ENCODE results near the gene TMEM242.

Gene TMEM242

DNA sequence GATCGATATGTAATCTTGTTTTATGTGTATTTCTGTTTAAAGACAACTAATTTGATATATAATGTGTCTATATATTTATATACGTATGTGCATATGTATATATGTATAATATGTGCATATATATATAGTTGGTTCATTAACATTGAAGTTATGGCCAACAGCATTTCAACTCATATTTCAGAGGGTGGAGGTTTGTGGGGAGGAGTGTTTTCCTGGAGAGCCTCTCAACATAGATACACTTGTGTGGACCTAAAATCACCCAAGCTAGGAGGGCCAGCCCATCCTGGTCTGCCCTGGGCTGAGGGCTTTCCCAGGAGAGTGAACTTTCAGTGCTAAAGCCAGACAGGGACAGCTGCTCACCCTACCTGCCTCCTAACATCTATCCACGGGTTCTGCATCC, 68.8 kb downstream of the TMEM242 start:
- no peak overlapping the region for H3K9ac ChIP-seq (ENCODE audit: low read depth in 1 of 2, low read length in 2 of 2)
- no peaks in the 10 kb centered on the region for H3K36me3 ChIP-seq (ENCODE audit: control insufficient read depth in 2 of 2, insufficient read depth in 2 of 2, low read length in 2 of 2)
- H3K4me1 ChIP-seq (ENCODE audit: control insufficient read depth in 2 of 2, insufficient read depth in 2 of 2, low read length in 2 of 2) = peaks cover 0 to 8% of the 10 kb centered on the region in 2 donors
- no peaks in the 10 kb centered on the region for H3K27me3 ChIP-seq (ENCODE audit: control insufficient read depth in 2 of 2, insufficient read depth in 2 of 2, low read length in 2 of 2)
- no peak overlapping the region for H3K4me3 ChIP-seq (ENCODE audit: low read length in 2 of 2)
- no peak overlapping the region for H3K27ac ChIP-seq (ENCODE audit: low read depth in 2 of 2, low read length in 2 of 2)
- H3K9me3 ChIP-seq (ENCODE audit: control insufficient read depth in 2 of 2, low read length in 2 of 2) = no peaks in the 10 kb centered on the region

DNA sequence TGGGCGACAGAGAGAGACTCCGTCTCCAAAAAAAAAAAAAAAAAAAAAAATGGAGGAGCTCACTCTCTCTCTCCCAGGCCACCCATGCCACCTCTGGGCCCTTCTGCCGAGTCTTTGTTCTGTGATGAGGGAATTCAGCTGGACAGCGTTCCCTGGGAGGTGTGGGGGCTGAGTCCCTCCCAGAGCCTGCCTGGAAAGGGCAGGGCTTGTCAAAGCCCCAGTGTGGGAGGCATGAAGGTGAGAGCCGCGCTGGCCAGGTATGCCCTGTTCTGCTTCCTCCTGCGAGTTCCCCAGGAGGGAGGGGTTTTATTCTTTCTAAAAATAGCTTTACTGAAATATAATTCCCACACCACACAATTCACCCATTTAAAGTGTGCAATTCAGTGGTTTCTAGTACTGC, 69.6 kb downstream of the TMEM242 start:
- no peak overlapping the region for H3K27ac ChIP-seq (ENCODE audit: low read depth in 2 of 2, low read length in 2 of 2)
- peaks cover 0 to 8% of the 10 kb centered on the region in 2 donors for H3K4me1 ChIP-seq (ENCODE audit: control insufficient read depth in 2 of 2, insufficient read depth in 2 of 2, low read length in 2 of 2)

DNA sequence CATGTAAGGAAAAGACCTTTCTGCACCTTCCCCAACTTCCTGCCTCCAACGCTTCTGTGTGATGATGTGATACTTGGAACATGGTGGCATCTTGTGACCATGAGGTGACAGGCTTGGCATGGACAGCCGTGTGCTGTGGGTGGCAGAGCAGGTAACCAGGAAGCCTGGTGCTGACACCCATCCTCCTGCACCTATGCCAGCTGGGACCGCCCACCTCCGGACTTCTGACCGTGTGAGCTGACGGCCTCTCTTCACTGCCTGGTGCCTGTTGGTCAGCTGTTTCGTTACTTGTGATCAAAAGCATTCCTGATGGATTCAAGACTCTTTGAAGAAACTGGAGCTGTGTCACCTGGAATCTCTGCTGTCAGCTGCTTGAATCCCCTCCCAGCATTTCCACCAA, 70.3 kb downstream of the TMEM242 start:
- H3K9ac ChIP-seq (ENCODE audit: low read depth in 1 of 2, low read length in 2 of 2) = no peak overlapping the region

More for the DNA sequence above, 69.6 kb downstream of the TMEM242 start:
- Histone ChIP-seq H3K9ac (ENCODE audit: low read depth in 1 of 2, low read length in 2 of 2) (peak overlapping the region in 1 of 2 donors; percentile 20), H3K27me3 (ENCODE audit: control insufficient read depth in 2 of 2, insufficient read depth in 2 of 2, low read length in 2 of 2) (no peaks in the 10 kb centered on the region), H3K4me3 (ENCODE audit: low read length in 2 of 2) (no peak overlapping the region), H3K36me3 (ENCODE audit: control insufficient read depth in 2 of 2, insufficient read depth in 2 of 2, low read length in 2 of 2) (no peaks in the 10 kb centered on the region), H3K9me3 (ENCODE audit: control insufficient read depth in 2 of 2, low read length in 2 of 2) (no peaks in the 10 kb centered on the region)

DNA sequence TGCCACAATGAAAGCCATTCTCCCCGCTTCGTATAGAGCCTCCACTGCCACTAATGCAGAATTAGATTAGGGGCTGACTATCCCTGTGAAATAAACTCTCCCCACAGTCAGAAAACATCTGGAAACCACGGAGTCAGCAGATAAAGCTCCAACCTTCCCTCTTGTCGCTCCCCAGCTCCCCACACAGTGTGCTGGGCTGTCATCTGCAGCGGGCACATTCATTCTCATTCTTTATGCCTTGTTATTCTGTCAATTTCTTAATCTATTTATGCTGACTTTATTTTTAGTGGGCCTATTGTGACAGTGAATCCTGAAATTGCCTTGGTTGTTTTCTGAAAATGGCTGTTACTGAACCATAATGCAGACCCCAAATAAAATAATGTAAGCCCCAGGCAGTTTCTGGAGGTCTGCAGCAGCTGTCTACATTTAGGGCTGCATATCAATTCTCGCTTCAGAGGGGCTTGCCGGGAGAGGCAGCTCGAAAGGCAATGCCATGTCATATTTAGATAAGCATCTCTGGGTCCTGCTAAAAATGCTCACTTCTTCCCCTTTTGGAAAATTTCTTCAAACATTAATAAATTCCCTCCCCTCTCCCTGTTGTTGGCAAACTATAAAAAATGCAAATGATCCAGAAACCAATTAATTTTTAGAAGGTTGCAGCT, 71.6 kb downstream of the TMEM242 start:
- no peak overlapping the region for H3K27ac ChIP-seq (ENCODE audit: low read depth in 2 of 2, low read length in 2 of 2)
- H3K36me3 ChIP-seq (ENCODE audit: control insufficient read depth in 2 of 2, insufficient read depth in 2 of 2, low read length in 2 of 2) = no peaks in the 10 kb centered on the region
- no peaks in the 10 kb centered on the region for H3K27me3 ChIP-seq (ENCODE audit: control insufficient read depth in 2 of 2, insufficient read depth in 2 of 2, low read length in 2 of 2)
- no peak overlapping the region for H3K9ac ChIP-seq (ENCODE audit: low read depth in 1 of 2, low read length in 2 of 2)
- H3K4me3 ChIP-seq (ENCODE audit: low read length in 2 of 2) = no peak overlapping the region
- peaks cover 0 to 8% of the 10 kb centered on the region in 2 donors for H3K4me1 ChIP-seq (ENCODE audit: control insufficient read depth in 2 of 2, insufficient read depth in 2 of 2, low read length in 2 of 2)
- no peaks in the 10 kb centered on the region for H3K9me3 ChIP-seq (ENCODE audit: control insufficient read depth in 2 of 2, low read length in 2 of 2)

More for the DNA sequence above, 70.3 kb downstream of the TMEM242 start:
- Histone ChIP-seq H3K4me3 (ENCODE audit: low read length in 2 of 2) (no peak overlapping the region), H3K36me3 (ENCODE audit: control insufficient read depth in 2 of 2, insufficient read depth in 2 of 2, low read length in 2 of 2) (no peaks in the 10 kb centered on the region), H3K4me1 (ENCODE audit: control insufficient read depth in 2 of 2, insufficient read depth in 2 of 2, low read length in 2 of 2) (peaks cover 0 to 8% of the 10 kb centered on the region in 2 donors), H3K27ac (ENCODE audit: low read depth in 2 of 2, low read length in 2 of 2) (no peak overlapping the region), H3K27me3 (ENCODE audit: control insufficient read depth in 2 of 2, insufficient read depth in 2 of 2, low read length in 2 of 2) (no peaks in the 10 kb centered on the region), H3K9me3 (ENCODE audit: control insufficient read depth in 2 of 2, low read length in 2 of 2) (no peaks in the 10 kb centered on the region)

DNA sequence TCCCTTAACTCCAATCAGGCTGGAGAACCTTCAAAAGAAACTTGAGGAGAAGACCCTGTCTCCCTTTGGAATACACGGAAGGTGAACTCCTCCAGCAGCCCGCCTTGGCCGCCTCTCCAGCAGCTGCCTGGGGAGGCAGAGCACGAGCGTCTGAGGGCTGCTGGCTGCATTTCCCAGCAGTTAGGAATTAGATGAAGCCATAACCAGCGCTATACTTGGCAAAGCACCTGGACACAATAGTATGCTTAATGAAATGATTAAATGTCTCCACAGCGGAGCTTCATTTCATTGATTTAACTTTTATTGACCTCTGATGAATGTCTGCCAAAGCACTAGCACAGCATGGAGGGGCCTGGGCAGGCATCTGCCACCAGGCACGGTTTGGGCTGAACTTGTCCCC, 73.5 kb downstream of the TMEM242 start:
- Histone ChIP-seq H3K27me3 (ENCODE audit: control insufficient read depth in 2 of 2, insufficient read depth in 2 of 2, low read length in 2 of 2) (no peaks in the 10 kb centered on the region), H3K9ac (ENCODE audit: low read depth in 1 of 2, low read length in 2 of 2) (no peak overlapping the region), H3K4me3 (ENCODE audit: low read length in 2 of 2) (no peak overlapping the region), H3K4me1 (ENCODE audit: control insufficient read depth in 2 of 2, insufficient read depth in 2 of 2, low read length in 2 of 2) (peaks cover 0 to 8% of the 10 kb centered on the region in 2 donors), H3K27ac (ENCODE audit: low read depth in 2 of 2, low read length in 2 of 2) (no peak overlapping the region), H3K36me3 (ENCODE audit: control insufficient read depth in 2 of 2, insufficient read depth in 2 of 2, low read length in 2 of 2) (no peaks in the 10 kb centered on the region), H3K9me3 (ENCODE audit: control insufficient read depth in 2 of 2, low read length in 2 of 2) (no peaks in the 10 kb centered on the region)

DNA sequence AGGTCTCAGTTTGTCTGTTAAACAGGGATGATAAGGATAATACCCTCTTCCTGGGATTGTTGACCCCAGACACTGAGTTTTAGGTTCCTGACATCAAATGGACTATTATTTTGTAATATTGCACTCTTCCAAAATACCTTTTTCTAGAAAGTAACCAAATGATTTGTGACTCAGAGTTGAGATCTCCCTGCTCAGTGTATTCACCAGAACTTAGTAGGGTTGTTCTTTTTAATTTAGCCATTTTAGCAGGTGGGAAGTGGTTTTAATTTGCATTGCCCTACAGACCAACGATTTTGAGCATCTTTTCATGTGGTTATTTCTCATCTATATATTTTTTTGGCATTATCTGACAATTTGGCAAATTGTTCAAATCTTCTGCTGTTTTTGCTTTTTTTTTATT, 75.1 kb downstream of the TMEM242 start:
- Histone ChIP-seq H3K4me3 (ENCODE audit: low read length in 2 of 2) (no peak overlapping the region), H3K9me3 (ENCODE audit: control insufficient read depth in 2 of 2, low read length in 2 of 2) (no peaks in the 10 kb centered on the region), H3K4me1 (ENCODE audit: control insufficient read depth in 2 of 2, insufficient read depth in 2 of 2, low read length in 2 of 2) (peaks cover 0 to 3% of the 10 kb centered on the region in 2 donors), H3K9ac (ENCODE audit: low read depth in 1 of 2, low read length in 2 of 2) (no peak overlapping the region), H3K27me3 (ENCODE audit: control insufficient read depth in 2 of 2, insufficient read depth in 2 of 2, low read length in 2 of 2) (no peaks in the 10 kb centered on the region), H3K36me3 (ENCODE audit: control insufficient read depth in 2 of 2, insufficient read depth in 2 of 2, low read length in 2 of 2) (no peaks in the 10 kb centered on the region), H3K27ac (ENCODE audit: low read depth in 2 of 2, low read length in 2 of 2) (no peak overlapping the region)

DNA sequence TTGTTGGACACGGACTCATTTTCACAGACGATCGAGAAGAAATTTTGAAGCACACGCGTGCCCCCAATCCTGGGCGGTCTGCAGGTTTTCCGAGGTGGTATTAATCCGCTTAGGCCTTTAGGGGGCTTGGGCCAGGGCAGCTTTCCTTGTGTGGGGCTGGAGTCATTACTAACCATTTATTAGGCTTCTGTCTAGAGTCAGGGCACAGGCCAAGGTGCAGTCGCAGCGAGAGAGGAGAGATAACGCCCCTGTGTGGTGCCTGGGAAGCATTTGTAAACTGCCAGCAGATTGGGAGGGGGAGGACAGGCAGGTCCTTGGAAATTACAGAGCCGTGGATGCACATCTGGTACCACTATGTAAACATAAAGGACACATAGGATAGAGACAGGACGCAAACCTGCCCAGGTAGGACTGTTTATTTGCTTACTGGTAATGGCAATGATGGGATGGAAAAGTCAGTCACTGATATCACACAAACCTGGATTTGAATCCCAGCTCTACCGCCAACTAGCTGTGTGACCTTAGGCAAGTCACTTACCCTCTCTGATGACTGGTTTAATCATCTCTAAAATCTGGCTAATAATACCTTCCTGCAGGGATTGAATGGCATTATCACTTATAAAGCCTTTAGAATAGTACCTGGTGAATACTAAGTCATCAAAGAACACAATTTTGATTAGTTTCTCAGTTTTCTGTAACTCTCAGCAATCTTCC, 76.4 kb downstream of the TMEM242 start:
- H3K27me3 ChIP-seq (ENCODE audit: control insufficient read depth in 2 of 2, insufficient read depth in 2 of 2, low read length in 2 of 2) = no peaks in the 10 kb centered on the region
- H3K9ac ChIP-seq (ENCODE audit: low read depth in 1 of 2, low read length in 2 of 2) = no peak overlapping the region
- H3K4me1 ChIP-seq (ENCODE audit: control insufficient read depth in 2 of 2, insufficient read depth in 2 of 2, low read length in 2 of 2) = peaks cover 4 to 10% of the 10 kb centered on the region in 2 donors
- no peak overlapping the region for H3K4me3 ChIP-seq (ENCODE audit: low read length in 2 of 2)
- H3K27ac ChIP-seq (ENCODE audit: low read depth in 2 of 2, low read length in 2 of 2) = no peak overlapping the region
- no peaks in the 10 kb centered on the region for H3K36me3 ChIP-seq (ENCODE audit: control insufficient read depth in 2 of 2, insufficient read depth in 2 of 2, low read length in 2 of 2)
- no peaks in the 10 kb centered on the region for H3K9me3 ChIP-seq (ENCODE audit: control insufficient read depth in 2 of 2, low read length in 2 of 2)

DNA sequence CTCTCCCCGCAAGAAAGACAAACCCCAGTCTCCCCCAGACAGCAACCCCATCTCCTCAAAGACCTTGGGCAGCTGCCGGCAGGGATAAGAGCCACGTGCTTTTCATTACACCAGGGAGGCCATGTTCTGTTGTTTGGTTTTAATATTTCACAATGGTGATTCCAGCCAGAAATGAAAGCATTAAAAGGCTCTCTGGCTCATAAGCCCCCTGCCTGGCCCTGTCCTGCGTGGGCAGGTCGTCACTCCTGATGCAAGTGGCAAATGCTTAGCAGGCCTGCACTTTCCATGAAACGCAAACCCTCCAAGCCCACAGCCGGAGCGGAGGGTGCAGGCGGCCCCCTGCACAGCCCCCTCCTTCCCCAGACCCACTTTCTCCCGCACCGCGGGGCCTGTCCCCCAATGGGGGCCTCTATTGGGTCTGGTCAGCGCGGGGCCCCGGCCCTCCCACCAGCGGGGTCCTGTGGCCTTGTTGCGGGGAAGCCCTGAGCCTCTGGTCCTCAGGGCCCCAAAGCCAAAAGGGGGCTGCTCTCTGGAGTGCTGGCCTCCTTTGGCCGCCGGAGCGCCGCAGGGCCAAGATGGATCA, 77.2 kb downstream of the TMEM242 start:
- H3K36me3 ChIP-seq (ENCODE audit: control insufficient read depth in 2 of 2, insufficient read depth in 2 of 2, low read length in 2 of 2) = no peaks in the 10 kb centered on the region
- H3K9ac ChIP-seq (ENCODE audit: low read depth in 1 of 2, low read length in 2 of 2) = no peak overlapping the region
- no peaks in the 10 kb centered on the region for H3K9me3 ChIP-seq (ENCODE audit: control insufficient read depth in 2 of 2, low read length in 2 of 2)
- no peak overlapping the region for H3K4me3 ChIP-seq (ENCODE audit: low read length in 2 of 2)
- H3K4me1 ChIP-seq (ENCODE audit: control insufficient read depth in 2 of 2, insufficient read depth in 2 of 2, low read length in 2 of 2) = peaks cover 9 to 18% of the 10 kb centered on the region in 2 donors
- H3K27ac ChIP-seq (ENCODE audit: low read depth in 2 of 2, low read length in 2 of 2) = no peak overlapping the region
- no peaks in the 10 kb centered on the region for H3K27me3 ChIP-seq (ENCODE audit: control insufficient read depth in 2 of 2, insufficient read depth in 2 of 2, low read length in 2 of 2)

DNA sequence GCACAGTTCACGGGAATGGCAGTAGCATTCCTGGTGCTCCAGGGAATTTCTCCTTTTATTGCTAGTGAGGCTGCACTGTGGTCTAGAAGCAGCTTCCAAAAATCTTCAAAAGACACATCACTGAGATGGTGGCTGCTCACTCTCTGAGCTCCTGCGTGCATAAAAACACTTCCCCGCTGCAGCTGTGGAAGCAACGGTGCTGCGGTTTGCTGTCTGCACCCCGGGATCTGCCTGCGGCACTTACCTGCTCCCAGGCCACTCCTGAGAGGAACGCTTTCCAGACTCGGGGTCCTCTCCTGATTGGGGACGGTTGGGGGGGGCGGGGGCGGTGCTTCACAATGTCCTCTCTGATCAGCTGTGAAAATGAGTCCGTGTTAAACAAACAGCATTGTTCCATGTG, 77.9 kb downstream of the TMEM242 start:
- peaks cover 16 to 25% of the 10 kb centered on the region in 2 donors for H3K4me1 ChIP-seq (ENCODE audit: control insufficient read depth in 2 of 2, insufficient read depth in 2 of 2, low read length in 2 of 2)
- H3K27ac ChIP-seq (ENCODE audit: low read depth in 2 of 2, low read length in 2 of 2) = no peak overlapping the region
- H3K36me3 ChIP-seq (ENCODE audit: control insufficient read depth in 2 of 2, insufficient read depth in 2 of 2, low read length in 2 of 2) = no peaks in the 10 kb centered on the region

DNA sequence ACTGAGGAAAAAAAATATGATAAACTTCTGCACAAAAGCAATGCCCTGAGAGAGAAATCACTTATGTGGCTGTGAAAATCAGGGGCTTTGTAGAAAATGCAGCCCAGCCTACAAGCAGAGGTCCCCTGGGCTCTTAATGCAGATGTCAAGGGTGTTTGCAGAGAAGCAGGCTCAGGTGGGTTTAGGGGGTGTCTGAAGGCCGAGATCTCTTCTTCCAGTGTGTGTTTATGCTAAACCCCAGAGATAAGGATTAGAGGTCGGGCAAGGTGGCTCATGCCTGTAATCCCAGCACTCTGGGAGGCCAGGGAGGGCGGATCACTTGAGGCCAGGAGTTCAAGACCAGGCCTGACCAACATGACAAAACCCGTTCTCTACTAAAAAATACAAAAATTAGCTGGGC, 78.5 kb downstream of the TMEM242 start:
- Histone ChIP-seq H3K4me3 (ENCODE audit: low read length in 2 of 2) (no peak overlapping the region), H3K36me3 (ENCODE audit: control insufficient read depth in 2 of 2, insufficient read depth in 2 of 2, low read length in 2 of 2) (no peaks in the 10 kb centered on the region), H3K27me3 (ENCODE audit: control insufficient read depth in 2 of 2, insufficient read depth in 2 of 2, low read length in 2 of 2) (no peaks in the 10 kb centered on the region), H3K9ac (ENCODE audit: low read depth in 1 of 2, low read length in 2 of 2) (no peak overlapping the region), H3K27ac (ENCODE audit: low read depth in 2 of 2, low read length in 2 of 2) (no peak overlapping the region), H3K4me1 (ENCODE audit: control insufficient read depth in 2 of 2, insufficient read depth in 2 of 2, low read length in 2 of 2) (peaks cover 22 to 30% of the 10 kb centered on the region in 2 donors), H3K9me3 (ENCODE audit: control insufficient read depth in 2 of 2, low read length in 2 of 2) (no peaks in the 10 kb centered on the region)

More for the DNA sequence above, 77.9 kb downstream of the TMEM242 start:
- Histone ChIP-seq H3K9ac (ENCODE audit: low read depth in 1 of 2, low read length in 2 of 2) (no peak overlapping the region), H3K9me3 (ENCODE audit: control insufficient read depth in 2 of 2, low read length in 2 of 2) (no peaks in the 10 kb centered on the region), H3K4me3 (ENCODE audit: low read length in 2 of 2) (no peak overlapping the region), H3K27me3 (ENCODE audit: control insufficient read depth in 2 of 2, insufficient read depth in 2 of 2, low read length in 2 of 2) (no peaks in the 10 kb centered on the region)
